ENCODE results near the gene EMC7. TPM values are rescaled to one million over a fixed set of nuclear protein-coding genes. Genes with fewer than 3 reads are reported as not detected.

EMC7 gene
- total and polyA plus RNA-seq, 10 of the 15 experiments (the other 5 are each of a cell fraction or from before 2014, with no cell fraction given): 16.5 to 88.9 (median 45.0) TPM

DNA sequence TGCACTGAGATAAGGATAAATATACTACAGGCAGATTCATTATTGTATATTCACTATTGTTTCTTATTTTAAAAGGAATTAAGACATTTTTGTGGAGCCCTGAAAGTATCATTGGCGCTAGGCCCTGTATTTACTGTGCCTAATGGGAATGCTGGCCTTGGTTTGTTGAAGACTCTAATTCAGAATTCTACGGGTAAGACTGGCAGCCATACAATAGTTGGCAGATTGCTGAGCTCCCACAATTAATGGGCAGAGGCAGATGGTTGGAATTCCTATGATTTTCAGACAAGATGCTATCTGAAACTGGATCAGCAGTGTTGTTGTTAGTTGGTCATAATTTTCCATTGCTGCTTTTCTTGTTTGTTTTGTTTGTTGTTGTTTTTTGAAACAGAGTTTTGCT, 15.0 kb upstream of the EMC7 start (continued):
- TF ChIP-seq, protein P1, sequence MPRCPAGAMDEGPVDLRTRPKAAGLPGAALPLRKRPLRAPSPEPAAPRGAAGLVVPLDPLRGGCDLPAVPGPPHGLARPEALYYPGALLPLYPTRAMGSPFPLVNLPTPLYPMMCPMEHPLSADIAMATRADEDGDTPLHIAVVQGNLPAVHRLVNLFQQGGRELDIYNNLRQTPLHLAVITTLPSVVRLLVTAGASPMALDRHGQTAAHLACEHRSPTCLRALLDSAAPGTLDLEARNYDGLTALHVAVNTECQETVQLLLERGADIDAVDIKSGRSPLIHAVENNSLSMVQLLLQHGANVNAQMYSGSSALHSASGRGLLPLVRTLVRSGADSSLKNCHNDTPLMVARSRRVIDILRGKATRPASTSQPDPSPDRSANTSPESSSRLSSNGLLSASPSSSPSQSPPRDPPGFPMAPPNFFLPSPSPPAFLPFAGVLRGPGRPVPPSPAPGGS (IDR thresholded peaks at IDR 0.05; ENCODE audit: borderline replicate concordance, insufficient read depth, low read depth, low read length, poor library complexity, severe bottlenecking): no peak
- TF ChIP-seq RFX5 (IDR thresholded peaks at IDR 0.05; ENCODE audit: low read depth, low read length): no peak
- TF ChIP-seq, protein P2, sequence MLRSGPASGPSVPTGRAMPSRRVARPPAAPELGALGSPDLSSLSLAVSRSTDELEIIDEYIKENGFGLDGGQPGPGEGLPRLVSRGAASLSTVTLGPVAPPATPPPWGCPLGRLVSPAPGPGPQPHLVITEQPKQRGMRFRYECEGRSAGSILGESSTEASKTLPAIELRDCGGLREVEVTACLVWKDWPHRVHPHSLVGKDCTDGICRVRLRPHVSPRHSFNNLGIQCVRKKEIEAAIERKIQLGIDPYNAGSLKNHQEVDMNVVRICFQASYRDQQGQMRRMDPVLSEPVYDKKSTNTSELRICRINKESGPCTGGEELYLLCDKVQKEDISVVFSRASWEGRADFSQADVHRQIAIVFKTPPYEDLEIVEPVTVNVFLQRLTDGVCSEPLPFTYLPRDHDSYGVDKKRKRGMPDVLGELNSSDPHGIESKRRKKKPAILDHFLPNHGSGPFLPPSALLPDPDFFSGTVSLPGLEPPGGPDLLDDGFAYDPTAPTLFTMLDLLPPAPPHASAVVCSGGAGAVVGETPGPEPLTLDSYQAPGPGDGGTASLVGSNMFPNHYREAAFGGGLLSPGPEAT (IDR thresholded peaks at IDR 0.05; ENCODE audit: low read depth): no peak
- TF ChIP-seq, protein P3, sequence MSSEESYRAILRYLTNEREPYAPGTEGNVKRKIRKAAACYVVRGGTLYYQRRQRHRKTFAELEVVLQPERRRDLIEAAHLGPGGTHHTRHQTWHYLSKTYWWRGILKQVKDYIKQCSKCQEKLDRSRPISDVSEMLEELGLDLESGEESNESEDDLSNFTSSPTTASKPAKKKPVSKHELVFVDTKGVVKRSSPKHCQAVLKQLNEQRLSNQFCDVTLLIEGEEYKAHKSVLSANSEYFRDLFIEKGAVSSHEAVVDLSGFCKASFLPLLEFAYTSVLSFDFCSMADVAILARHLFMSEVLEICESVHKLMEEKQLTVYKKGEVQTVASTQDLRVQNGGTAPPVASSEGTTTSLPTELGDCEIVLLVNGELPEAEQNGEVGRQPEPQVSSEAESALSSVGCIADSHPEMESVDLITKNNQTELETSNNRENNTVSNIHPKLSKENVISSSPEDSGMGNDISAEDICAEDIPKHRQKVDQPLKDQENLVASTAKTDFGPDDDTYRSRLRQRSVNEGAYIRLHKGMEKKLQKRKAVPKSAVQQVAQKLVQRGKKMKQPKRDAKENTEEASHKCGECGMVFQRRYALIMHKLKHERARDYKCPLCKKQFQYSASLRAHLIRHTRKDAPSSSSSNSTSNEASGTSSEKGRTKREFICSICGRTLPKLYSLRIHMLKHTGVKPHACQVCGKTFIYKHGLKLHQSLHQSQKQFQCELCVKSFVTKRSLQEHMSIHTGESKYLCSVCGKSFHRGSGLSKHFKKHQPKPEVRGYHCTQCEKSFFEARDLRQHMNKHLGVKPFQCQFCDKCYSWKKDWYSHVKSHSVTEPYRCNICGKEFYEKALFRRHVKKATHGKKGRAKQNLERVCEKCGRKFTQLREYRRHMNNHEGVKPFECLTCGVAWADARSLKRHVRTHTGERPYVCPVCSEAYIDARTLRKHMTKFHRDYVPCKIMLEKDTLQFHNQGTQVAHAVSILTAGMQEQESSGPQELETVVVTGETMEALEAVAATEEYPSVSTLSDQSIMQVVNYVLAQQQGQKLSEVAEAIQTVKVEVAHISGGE (CRISPR knock-in tag; IDR thresholded peaks at IDR 0.05): no peak
- no peak for TF ChIP-seq CBX5 (IDR thresholded peaks at IDR 0.05; ENCODE audit: low read depth)

DNA sequence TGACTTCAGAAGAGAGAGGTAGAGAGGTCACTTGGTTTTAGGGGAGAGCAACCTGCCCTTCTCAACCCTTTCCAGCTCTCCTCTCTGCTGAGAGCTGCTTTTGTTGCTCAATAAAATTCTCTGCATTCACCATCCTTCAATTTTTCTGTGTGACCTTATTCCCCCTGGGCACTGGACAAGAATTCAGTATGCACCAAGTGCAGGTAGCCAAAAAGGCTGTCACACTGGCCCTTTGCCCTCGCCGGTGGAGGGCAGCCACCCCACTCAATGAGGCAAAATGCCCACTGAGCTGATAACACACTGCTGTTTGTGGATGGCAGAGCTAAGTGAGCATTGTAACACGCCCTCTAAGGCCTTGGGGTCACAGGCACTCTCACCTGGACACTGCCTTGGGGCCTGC, 13.1 kb upstream of the EMC7 start:
- H3K9ac ChIP-seq (ENCODE audit: control insufficient read depth, insufficient read depth, low read length): no peak overlapping the region
- in situ Hi-C loops (cut with MboI) (no loop called here), intact Hi-C loops (cut with micrococcal nuclease; ENCODE audit: unreplicated experiment) (no loop called here)
- CTCF ChIA-PET: no interaction called here
- H3K27ac ChIP-seq (ENCODE audit: control insufficient read depth, insufficient read depth): no peak overlapping the region
- no peaks in the 10 kb centered on the region for H3K36me3 ChIP-seq (ENCODE audit: control insufficient read depth in 2 of 2, insufficient read depth in 2 of 2, low read length in 1 of 2)
- RAD21 ChIA-PET (ENCODE audit: unreplicated experiment): no interaction called here
- no peak overlapping the region for H3K4me3 ChIP-seq
- DNase-seq (ENCODE audit: low read depth, low spot score) (no peak), ATAC-seq (no peak), FAIRE-seq (no peak)
- POLR2A ChIA-PET: interaction anchor here (0.6 kb wide), 1 partner anchor 14 kb away, joined by 3 read pairs; no protein-coding TSS in a partner anchor
- H3K4me2 ChIP-seq (ENCODE audit: control insufficient read depth, insufficient read depth): no peak overlapping the region
- no peaks in the 10 kb centered on the region for H3K79me2 ChIP-seq (ENCODE audit: control insufficient read depth, insufficient read depth, low read length)
- no TSS peak for BruUV-seq (replicated peaks)
- H3K9me3 ChIP-seq (replicated peaks; ENCODE audit: control insufficient read depth, insufficient read depth, low read length): no peaks in the 10 kb centered on the region
- no peak overlapping the region for H2AFZ ChIP-seq (ENCODE audit: control insufficient read depth, low read depth, low read length)
- WGBS (ENCODE audit: insufficient coverage, insufficient replicate concordance, low lambda C conversion rate, missing lambda C conversion rate): 57% methylated on average over 3 of the region's 3 CpGs
- no peaks in the 10 kb centered on the region for H4K20me1 ChIP-seq (ENCODE audit: control insufficient read depth, insufficient read depth)
- no peaks in the 10 kb centered on the region for H3K27me3 ChIP-seq (replicated peaks in 1 of 2; ENCODE audit: control insufficient read depth in 2 of 2, insufficient read depth in 2 of 2, low read length in 1 of 2)
- no peaks in the 10 kb centered on the region for H3K4me1 ChIP-seq (ENCODE audit: control insufficient read depth, insufficient read depth, low read length)
- SMC1A ChIA-PET (ENCODE audit: uncharacterized antibody, unreplicated experiment): no interaction called here
- TF ChIP-seq HDGF (IDR thresholded peaks at IDR 0.05) (no peak), RUNX3 (IDR thresholded peaks at IDR 0.05; ENCODE audit: low read length) (no peak), STAT3 (IDR thresholded peaks at IDR 0.05; ENCODE audit: low read depth, low read length) (no peak), PAX8 (IDR thresholded peaks at IDR 0.05) (no peak)
- TF ChIP-seq, protein P4, sequence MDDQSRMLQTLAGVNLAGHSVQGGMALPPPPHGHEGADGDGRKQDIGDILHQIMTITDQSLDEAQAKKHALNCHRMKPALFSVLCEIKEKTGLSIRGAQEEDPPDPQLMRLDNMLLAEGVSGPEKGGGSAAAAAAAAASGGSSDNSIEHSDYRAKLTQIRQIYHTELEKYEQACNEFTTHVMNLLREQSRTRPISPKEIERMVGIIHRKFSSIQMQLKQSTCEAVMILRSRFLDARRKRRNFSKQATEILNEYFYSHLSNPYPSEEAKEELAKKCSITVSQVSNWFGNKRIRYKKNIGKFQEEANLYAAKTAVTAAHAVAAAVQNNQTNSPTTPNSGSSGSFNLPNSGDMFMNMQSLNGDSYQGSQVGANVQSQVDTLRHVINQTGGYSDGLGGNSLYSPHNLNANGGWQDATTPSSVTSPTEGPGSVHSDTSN (IDR thresholded peaks at IDR 0.05; ENCODE audit: insufficient replicate concordance, low read depth, low read length): no peak
- TF ChIP-seq, protein P1 (IDR thresholded peaks at IDR 0.05; ENCODE audit: borderline replicate concordance, insufficient read depth, low read depth, low read length, poor library complexity, severe bottlenecking): no peak
- TF ChIP-seq, protein P5, sequence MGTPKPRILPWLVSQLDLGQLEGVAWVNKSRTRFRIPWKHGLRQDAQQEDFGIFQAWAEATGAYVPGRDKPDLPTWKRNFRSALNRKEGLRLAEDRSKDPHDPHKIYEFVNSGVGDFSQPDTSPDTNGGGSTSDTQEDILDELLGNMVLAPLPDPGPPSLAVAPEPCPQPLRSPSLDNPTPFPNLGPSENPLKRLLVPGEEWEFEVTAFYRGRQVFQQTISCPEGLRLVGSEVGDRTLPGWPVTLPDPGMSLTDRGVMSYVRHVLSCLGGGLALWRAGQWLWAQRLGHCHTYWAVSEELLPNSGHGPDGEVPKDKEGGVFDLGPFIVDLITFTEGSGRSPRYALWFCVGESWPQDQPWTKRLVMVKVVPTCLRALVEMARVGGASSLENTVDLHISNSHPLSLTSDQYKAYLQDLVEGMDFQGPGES (IDR thresholded peaks at IDR 0.05): no peak
